Stimulated activated CD8-positive, alpha-beta memory T cell treated with anti-CD3 and anti-CD28 coated beads, Interleukin-15, amount 100 ng/mL, for 1 hour (primary cell): ENCODE data around the gene RAD54L.
"Not testable (repeated sequence)": the region's sequence is repeated elsewhere in the genome, so short reads cannot be mapped to it uniquely, and the experiment has no call there.

Experiments used
- DNase-seq: peaks from one replicate; pipeline ENCODE4 v3.0.0-alpha.2; 2020; ENCODE audit warnings: low read depth

The RAD54L gene

GRCh38 chr1:46247436-46248121 lies at the start of gene RAD54L:
Gene RAD54L, plus strand, starts transcription at chr1:46247763. Its CDS starts 643 bp downstream, at chr1:46248406.
- DNase-seq = peak; percentile 89

DNA sequence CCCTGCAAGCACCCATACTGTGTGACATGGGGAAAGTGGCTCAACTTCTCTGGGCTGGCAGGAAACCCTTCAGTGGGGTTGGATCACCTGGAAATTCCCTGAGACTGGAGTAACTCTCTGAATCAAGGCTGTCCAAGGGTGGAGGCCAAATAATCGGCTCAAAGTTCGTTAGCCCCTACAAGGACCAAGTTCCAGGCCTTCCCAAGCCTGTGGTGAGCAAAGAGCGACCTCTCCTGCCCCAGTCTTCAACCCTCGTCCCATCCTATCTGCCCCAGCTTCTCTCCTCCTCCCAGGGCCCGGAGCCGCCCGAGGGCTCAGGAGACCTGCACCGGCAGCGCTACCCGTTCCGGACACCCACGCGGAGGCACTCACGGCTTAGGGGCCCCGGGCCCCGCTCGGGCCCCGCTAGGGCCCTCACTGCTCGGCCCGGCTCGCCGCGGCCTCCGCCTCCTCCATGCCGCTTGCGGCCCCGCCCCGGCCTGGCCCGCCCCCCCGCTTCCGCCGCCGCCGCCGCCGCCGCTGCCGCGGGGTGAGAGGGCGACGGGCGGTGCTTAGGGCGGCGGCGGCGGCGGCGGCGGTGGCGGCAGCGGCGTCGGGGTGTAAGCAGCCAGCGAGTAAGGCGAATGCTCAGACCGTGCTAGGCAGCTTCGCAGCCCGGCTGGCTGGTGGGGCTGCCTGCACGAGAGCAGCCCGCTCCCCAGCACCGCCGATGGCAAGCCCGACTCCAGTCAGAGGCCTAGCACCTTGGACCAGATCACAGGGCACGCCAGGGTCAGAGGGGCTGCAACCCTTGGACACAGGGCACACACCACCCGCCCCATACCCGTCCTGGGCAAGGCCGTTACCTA lies 49.4 kb upstream of the RAD54L start, which contains the start of gene POMGNT1:
Gene POMGNT1, minus strand, starts transcription at position 471 of the 848 bp plus-strand sequence. CDS start 613 bp downstream, outside the sequence.
- peak; percentile 55 for DNase-seq

- DNase-seq = no peak
Observed at GRCh38 chr1:46199233-46199749, 48.3 kb upstream of the RAD54L start.

DNA sequence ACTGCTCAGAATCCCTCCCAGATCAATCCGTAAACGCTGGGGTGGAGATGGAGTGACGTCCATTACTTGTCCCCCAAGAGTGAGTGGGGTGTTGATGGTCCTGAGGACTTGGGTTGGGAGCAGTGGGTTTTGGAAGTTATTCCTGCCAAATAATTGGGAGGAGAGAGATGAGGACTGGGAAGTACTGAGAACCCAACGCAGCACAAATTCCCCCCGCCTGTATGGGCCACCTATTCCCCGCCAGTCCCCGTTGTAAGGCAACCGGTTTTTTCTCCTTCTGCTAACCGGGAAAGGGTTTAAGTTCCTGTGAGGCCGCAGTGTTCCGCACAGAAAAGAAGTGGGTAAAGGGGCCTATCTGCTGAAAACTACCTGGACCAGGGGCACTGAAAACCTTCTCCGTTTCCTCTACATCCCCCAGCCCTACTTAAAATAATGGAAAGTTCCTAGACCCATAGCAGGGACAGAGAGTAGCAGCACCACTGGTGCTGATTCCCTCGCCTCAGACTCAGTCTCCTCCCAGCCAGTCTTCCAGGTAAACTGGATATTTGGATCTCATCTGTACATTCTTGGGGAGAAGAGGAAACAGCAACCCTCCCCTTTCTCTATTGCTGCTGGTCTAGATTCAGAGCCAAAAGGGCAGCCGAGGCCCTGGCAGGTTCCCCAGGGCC lies 43.7 kb upstream of the RAD54L start:
- DNase-seq = no peak

GRCh38 chr1:46204406-46204742 lies 43.2 kb upstream of the RAD54L start:
- DNase-seq = no peak

DNA sequence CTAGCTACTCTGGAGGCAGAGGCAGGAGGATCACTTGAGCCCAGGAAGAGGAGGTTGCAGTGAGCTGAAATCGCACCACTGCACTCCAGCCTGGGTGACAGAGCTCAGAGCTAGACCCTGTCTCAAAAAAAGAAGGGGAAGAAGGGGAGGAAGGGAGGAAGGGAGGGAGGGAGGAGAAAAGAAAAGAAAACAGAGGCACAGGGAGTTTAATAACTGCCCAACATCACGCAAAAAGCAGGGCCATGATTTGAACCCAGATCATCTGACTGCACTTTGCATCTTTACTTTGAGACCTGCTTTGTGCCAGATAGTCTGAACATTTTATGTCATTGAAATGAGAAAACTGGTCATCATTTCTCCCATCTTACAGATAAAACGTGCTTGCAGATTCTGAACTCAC lies 42.4 kb upstream of the RAD54L start:
- DNase-seq = no peak

DNA sequence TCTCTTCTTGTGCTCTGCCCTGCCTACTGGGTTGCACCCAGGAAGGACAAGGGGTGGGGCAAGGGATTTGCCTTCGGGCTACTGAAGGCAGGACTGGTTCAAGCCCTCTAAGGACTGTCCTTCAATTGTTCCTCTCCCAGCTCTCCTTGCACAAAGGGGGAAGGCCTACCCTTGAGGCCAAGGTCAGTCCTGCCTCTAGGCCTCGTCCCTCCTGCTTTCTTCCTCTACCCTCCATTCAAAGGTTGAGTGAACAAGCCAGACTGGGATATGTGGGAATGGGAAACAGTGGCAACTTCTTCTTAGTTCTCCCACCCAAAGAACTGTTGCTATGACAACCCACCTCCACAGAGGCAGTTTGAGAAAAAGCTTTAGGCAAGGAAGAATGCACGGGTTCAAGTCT lies 41.8 kb upstream of the RAD54L start:
- no peak for DNase-seq

DNA sequence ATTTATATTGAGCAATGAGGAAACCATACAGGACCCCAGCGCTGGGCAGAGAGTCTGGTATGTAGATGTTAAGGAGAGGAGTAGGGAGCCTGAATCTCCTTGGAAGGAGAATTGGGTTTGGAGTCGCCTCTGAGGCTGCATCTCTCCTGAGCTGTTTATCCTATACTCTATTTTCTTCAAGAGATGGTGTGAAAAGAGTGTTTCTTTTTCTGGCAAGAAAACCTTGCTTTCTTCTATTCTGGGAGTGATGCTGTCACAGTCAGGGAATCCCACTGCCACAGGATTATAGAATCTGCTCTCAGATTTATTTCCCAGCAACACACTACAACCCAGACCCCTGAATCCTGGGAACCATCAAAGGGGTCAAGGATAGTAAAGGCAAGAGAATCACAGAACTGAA lies 41.2 kb upstream of the RAD54L start:
- DNase-seq = no peak

GRCh38 chr1:46210561-46210960 lies 37.0 kb upstream of the RAD54L start:
- DNase-seq = no peak

GRCh38 chr1:46211051-46211450 lies 36.5 kb upstream of the RAD54L start:
- DNase-seq = no peak

GRCh38 chr1:46215504-46215903 lies 32.1 kb upstream of the RAD54L start:
- DNase-seq = no peak

DNA sequence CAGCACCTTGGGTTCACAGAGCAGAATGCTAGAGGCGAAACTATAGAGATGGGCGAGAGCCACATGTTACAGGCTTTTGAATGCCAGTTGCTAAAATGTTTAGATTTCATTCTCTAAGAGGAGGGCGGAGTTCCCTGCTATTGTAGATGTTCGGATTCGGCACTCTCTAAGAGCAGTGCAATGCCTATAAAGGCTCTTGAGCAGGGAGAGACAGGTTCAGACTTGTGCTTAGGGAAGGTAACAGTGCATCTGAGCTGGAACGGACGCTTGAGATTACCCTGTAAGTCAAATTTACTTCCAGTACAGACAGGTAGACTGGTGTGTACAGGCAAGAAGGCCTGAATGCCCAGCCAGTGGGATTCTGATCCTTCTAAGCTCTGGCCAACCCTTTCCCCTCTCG lies 29.1 kb upstream of the RAD54L start:
- no peak for DNase-seq

DNA sequence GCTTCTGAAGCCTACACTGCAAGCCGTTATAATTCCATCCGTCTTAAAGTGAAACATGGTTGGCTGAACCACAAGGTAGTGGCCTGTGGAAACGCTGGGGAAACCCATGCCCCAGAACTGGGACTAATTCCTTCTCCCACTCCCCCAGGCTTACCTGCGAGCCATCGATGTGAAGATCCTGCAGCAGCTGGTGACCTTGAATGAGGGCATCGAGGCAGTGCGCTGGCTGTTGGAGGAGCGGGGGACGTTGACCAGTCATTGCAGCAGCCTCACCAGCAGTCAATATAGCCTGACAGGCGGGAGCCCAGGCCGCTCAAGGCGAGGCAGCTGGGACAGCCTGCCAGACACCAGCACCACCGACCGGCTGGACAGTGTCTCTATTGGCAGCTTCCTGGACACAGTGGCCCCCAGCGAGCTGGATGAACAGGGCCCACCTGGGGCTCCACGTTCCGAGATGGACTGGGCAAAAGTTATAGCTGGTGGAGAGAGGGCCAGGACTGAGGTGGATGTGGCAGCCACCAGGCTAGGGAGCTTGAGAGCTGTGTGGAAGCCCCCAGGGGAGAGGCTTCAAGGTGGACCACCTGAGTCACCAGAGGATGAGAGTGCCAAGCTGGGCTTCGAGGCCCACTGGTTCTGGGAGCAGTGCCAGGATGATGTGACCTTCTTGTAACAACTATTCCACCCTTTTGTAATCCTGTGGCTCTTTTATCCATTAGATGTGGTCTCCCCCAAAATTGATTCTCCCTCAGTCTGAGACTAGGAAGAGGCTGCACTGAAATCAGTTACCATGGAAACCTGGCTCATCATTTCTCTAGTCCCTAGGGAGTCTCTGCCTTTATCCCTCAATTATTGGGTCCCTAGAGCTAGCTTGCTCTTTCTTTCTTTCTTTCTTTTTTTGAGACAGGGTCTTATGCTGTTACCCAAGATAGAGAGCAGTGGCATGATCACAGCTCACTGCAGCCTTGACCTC lies 27.7 kb upstream of the RAD54L start:
- no peak for DNase-seq

DNA sequence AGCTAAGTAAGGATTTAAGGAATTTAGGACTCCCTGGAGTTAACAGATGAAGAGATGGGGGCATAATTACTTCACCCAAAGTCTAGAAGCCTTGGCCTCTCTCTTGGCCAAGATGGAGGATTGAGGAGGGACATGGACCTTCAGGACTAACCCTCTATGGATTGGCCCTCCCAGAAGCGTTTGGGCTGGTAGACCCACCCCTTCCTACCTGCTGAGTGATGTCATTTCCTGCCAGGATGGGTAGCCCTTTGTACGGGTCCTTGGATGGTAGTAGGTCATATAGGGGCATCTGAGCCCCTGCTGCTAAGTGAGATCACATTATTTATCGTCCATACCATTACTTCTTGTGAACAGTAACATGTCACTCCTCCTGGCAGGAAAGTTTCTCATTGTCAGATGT lies 26.8 kb upstream of the RAD54L start:
- DNase-seq = no peak

DNA sequence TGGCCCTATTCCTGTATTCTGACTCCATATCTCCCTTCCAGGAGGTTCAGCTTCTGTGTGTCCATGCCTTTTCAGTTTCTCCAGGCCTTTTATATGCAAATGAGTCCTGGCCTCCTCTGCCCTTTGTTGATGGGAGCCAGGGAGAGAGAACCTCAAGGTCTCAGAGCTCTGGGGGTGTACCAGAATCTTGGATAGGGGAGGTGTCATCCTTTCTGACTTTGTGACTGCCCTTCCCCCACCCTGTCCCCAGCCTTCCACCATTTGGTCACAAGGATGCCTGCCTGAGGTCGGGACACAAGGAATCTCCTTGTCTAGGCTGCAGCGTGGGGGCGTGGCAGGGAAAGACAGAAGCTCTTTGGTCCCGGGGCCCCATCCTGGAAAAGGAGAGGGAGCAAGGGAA lies 25.8 kb upstream of the RAD54L start:
- DNase-seq = no peak

GRCh38 chr1:46223055-46223454 lies 24.5 kb upstream of the RAD54L start:
- DNase-seq = not testable (repeated sequence)

DNA sequence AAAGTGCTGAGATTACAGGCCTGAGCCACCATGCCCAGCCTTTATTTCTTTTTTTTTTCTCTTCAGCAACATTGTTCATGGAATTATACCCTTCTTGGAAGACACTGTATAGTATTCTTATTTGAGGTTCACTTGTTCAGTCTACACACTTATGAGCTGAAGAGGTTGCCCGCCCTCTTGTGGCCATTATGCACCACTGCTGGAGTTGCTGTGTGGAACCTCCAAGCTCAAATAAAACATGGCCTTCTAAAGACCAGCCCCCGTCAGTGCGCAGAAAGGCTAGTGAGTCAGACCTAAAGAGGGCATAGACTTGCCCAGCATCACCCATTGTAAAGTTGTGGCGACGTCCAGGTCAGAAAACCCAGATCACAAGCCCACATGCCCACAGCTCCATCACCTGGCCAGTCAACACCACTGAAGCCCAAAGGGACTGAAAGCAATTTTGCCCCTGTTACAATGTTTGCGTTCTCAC lies 24.1 kb upstream of the RAD54L start:
- peak; percentile 25 for DNase-seq

- DNase-seq = no peak
Observed at GRCh38 chr1:46224966-46225365, 22.6 kb upstream of the RAD54L start.

- DNase-seq = not testable (repeated sequence)
Observed at GRCh38 chr1:46231231-46231630, 16.3 kb upstream of the RAD54L start.

DNA sequence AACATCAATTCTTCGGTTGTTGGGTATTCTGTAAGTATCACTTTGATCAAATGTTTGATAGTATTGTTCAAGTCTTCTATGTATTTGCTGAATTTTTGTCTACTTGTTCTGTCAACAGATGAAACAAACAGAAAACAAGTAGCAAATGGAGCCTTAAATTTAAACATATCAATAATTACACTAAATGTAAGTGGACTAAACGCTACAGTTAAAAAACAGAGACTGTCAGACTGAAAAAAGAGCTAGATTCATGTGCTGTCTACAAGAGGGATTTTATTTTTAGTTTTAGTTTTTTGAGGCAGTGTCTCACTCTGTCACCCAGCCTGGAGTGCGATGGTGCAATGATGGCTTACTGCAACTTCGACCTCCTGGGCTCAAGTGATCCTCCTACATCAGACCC lies 10.7 kb upstream of the RAD54L start:
- DNase-seq = no peak

DNA sequence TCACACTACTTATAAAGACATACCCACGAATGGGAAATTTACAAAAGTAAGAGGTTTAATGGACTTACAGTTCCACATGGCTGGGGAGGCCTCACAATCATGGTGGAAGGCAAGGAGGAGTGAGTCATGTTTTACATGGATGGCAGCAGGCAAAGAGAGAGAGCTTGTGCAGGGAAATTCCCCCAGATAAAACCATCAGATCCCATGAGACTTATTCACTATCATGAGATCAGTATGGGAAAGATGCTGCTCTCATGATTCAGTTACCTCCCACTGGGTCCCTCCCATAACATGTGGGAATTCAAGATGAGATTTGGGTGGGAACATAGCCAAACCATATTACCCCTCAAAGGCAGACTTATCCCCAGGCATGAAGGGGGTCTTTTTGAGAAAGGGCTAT lies 8.7 kb upstream of the RAD54L start:
- not testable (repeated sequence) for DNase-seq
